ENCODE data around the gene OR2M4.

Gene OR2M4, protein sequence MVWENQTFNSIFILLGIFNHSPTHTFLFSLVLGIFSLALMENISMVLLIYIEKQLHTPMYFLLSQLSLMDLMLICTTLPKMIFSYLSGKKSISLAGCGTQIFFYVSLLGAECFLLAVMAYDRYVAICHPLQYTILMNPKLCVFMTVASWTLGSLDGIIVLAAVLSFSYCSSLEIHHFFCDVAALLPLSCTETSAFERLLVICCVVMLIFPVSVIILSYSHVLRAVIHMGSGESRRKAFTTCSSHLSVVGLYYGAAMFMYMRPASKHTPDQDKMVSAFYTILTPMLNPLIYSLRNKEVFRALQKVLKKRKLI

GRCh38 chr1:248231117-248231516 is at the start of gene OR2M4:
Gene OR2M4 (plus strand): TSS chr1:248231417. CDS start chr1:248238929, 7,512 bp downstream.
- no peaks in the 10 kb centered on the region for H3K27me3 ChIP-seq (ENCODE audit: insufficient read depth, low read length)
- H3K27ac ChIP-seq (ENCODE audit: low read depth, low read length, poor library complexity, severe bottlenecking), result no peak within 1 kb of the TSS
- no peaks in the 10 kb centered on the region for H3F3A ChIP-seq (ENCODE audit: insufficient read depth, low read length)
- H4K20me1 ChIP-seq (ENCODE audit: insufficient read depth, low read length), result no peaks in the 10 kb centered on the region
- H3K9ac ChIP-seq (ENCODE audit: low read length), result no peak within 1 kb of the TSS
- no peak within 1 kb of the TSS for H2AFZ ChIP-seq (ENCODE audit: low read length)
- no peak for TF ChIP-seq CTCF (IDR thresholded peaks at IDR 0.05; ENCODE audit: low read length)
- H3K36me3 ChIP-seq (ENCODE audit: insufficient read depth, low read length), result no peaks in the 10 kb centered on the region
- H3K4me1 ChIP-seq (ENCODE audit: insufficient read depth, low read length, severe bottlenecking), result no peaks in the 10 kb centered on the region
- no peak within 1 kb of the TSS for H3K4me3 ChIP-seq (ENCODE audit: low read depth, low read length, poor library complexity, severe bottlenecking)
- H3K9me2 ChIP-seq (ENCODE audit: low read depth, low read length), result no peaks in the 10 kb centered on the region
- H3K79me2 ChIP-seq (ENCODE audit: insufficient read depth, low read length), result no peaks in the 10 kb centered on the region
- H3K4me2 ChIP-seq (ENCODE audit: low read length), result no peak within 1 kb of the TSS
- no peaks in the 10 kb centered on the region for H3K9me3 ChIP-seq (ENCODE audit: low read length)

- H3K27ac ChIP-seq (ENCODE audit: low read depth, low read length, poor library complexity, severe bottlenecking), result no peak overlapping the region
These were observed 47.2 kb upstream of the OR2M4 start for GRCh38 chr1:248183996-248184395.

DNA sequence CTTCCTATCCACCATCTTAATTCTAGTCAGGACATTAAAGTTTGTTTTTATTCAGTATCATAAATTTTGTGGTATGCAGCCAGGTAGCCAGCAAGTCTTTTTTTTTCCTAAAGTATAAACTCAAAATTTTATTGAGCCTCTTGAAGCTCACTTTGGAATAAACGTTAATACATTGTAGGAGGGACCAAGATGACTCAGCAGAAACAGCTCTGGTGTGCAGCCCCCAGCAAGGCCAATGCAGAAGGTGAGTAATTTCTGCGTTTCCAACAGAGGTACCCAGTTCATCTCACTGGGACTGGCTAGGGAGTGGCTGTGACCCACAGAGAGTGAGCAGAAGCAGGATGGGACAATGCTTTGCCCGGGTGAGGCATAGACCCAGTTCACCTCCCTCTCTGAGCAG is 43.9 kb upstream of the OR2M4 start:
- Histone ChIP-seq H3K9ac (ENCODE audit: low read length) (no peak overlapping the region), H3K36me3 (ENCODE audit: insufficient read depth, low read length) (no peaks in the 10 kb centered on the region), H3K27ac (ENCODE audit: low read depth, low read length, poor library complexity, severe bottlenecking) (no peak overlapping the region), H3K9me3 (ENCODE audit: low read length) (no peaks in the 10 kb centered on the region), H3K4me3 (ENCODE audit: low read depth, low read length, poor library complexity, severe bottlenecking) (no peak overlapping the region), H4K20me1 (ENCODE audit: insufficient read depth, low read length) (no peaks in the 10 kb centered on the region), H3K27me3 (ENCODE audit: insufficient read depth, low read length) (no peaks in the 10 kb centered on the region), H3K9me2 (ENCODE audit: low read depth, low read length) (no peaks in the 10 kb centered on the region), H3F3A (ENCODE audit: insufficient read depth, low read length) (no peaks in the 10 kb centered on the region), H3K4me2 (ENCODE audit: low read length) (no peak overlapping the region), H3K79me2 (ENCODE audit: insufficient read depth, low read length) (no peaks in the 10 kb centered on the region), H2AFZ (ENCODE audit: low read length) (no peak overlapping the region), H3K4me1 (ENCODE audit: insufficient read depth, low read length, severe bottlenecking) (no peaks in the 10 kb centered on the region)
- TF ChIP-seq CTCF (IDR thresholded peaks at IDR 0.05; ENCODE audit: low read length), result no peak
- no peak for TF ChIP-seq EZH2 (IDR thresholded peaks at IDR 0.05; ENCODE audit: borderline replicate concordance, low read length)

More at GRCh38 chr1:248183996-248184395, 47.2 kb upstream of the OR2M4 start:
- H3K9ac ChIP-seq (ENCODE audit: low read length), result no peak overlapping the region
- H4K20me1 ChIP-seq (ENCODE audit: insufficient read depth, low read length), result no peaks in the 10 kb centered on the region
- H3K4me1 ChIP-seq (ENCODE audit: insufficient read depth, low read length, severe bottlenecking), result no peaks in the 10 kb centered on the region
- no peaks in the 10 kb centered on the region for H3K9me2 ChIP-seq (ENCODE audit: low read depth, low read length)
- TF ChIP-seq EZH2 (IDR thresholded peaks at IDR 0.05; ENCODE audit: borderline replicate concordance, low read length) (no peak), CTCF (IDR thresholded peaks at IDR 0.05; ENCODE audit: low read length) (no peak)
- no peaks in the 10 kb centered on the region for H3K36me3 ChIP-seq (ENCODE audit: insufficient read depth, low read length)
- no peak overlapping the region for H3K4me2 ChIP-seq (ENCODE audit: low read length)
- no peaks in the 10 kb centered on the region for H3K27me3 ChIP-seq (ENCODE audit: insufficient read depth, low read length)
- no peaks in the 10 kb centered on the region for H3F3A ChIP-seq (ENCODE audit: insufficient read depth, low read length)
- H3K4me3 ChIP-seq (ENCODE audit: low read depth, low read length, poor library complexity, severe bottlenecking), result no peak overlapping the region
- H2AFZ ChIP-seq (ENCODE audit: low read length), result no peak overlapping the region
- H3K9me3 ChIP-seq (ENCODE audit: low read length), result no peaks in the 10 kb centered on the region
- H3K79me2 ChIP-seq (ENCODE audit: insufficient read depth, low read length), result no peaks in the 10 kb centered on the region
